Measurements from ENCODE around the gene DNAH7.

Gene DNAH7

GRCh38 chr2:195793881-195794280, 274.8 kb downstream of the DNAH7 start:
- DNase-seq, result no peak

- no peak for DNase-seq
These were observed 286.5 kb downstream of the DNAH7 start for GRCh38 chr2:195782156-195782555.

- no peak for DNase-seq
These were observed 289.1 kb downstream of the DNAH7 start for GRCh38 chr2:195779491-195779890.

- DNase-seq, result no peak
These were observed 298.7 kb downstream of the DNAH7 start for GRCh38 chr2:195769975-195770374.

- no peak for DNase-seq
These were observed 300.2 kb downstream of the DNAH7 start for GRCh38 chr2:195768431-195768830.

GRCh38 chr2:195766691-195767090, 301.9 kb downstream of the DNAH7 start:
- DNase-seq, result no peak

- no peak for DNase-seq
These were observed 304.8 kb downstream of the DNAH7 start for GRCh38 chr2:195763866-195764265.

GRCh38 chr2:195759877-195760276, 308.8 kb downstream of the DNAH7 start:
- DNase-seq, result no peak

- no peak for DNase-seq
These were observed 309.8 kb downstream of the DNAH7 start for GRCh38 chr2:195758846-195759245.

- DNase-seq, result no peak
These were observed 312.3 kb downstream of the DNAH7 start for GRCh38 chr2:195756218-195756942.

- no peak for DNase-seq
These were observed 327.4 kb downstream of the DNAH7 start for GRCh38 chr2:195741191-195741590.

GRCh38 chr2:195737511-195738325, 330.9 kb downstream of the DNAH7 start:
- DNase-seq, result no peak

GRCh38 chr2:195735347-195735746, 333.3 kb downstream of the DNAH7 start:
- no peak for DNase-seq

GRCh38 chr2:195734931-195735330, 333.7 kb downstream of the DNAH7 start:
- DNase-seq, result no peak

GRCh38 chr2:195734395-195734794, 334.2 kb downstream of the DNAH7 start:
- DNase-seq, result no peak

GRCh38 chr2:195733831-195734230, 334.8 kb downstream of the DNAH7 start:
- no peak for DNase-seq

GRCh38 chr2:195732574-195732973, 336.1 kb downstream of the DNAH7 start:
- no peak for DNase-seq

GRCh38 chr2:195730912-195731311, 337.7 kb downstream of the DNAH7 start:
- DNase-seq, result no peak

GRCh38 chr2:195727106-195727505, 341.5 kb downstream of the DNAH7 start:
- no peak for DNase-seq

GRCh38 chr2:195722075-195722474, 346.6 kb downstream of the DNAH7 start:
- DNase-seq, result no peak

- DNase-seq, result no peak
These were observed 347.6 kb downstream of the DNAH7 start for GRCh38 chr2:195721042-195721441.

GRCh38 chr2:195716466-195716865, 352.2 kb downstream of the DNAH7 start:
- DNase-seq, result no peak

GRCh38 chr2:195711478-195711877, 357.2 kb downstream of the DNAH7 start:
- no peak for DNase-seq
